Measurements from ENCODE around the gene CDC45.

DNA sequence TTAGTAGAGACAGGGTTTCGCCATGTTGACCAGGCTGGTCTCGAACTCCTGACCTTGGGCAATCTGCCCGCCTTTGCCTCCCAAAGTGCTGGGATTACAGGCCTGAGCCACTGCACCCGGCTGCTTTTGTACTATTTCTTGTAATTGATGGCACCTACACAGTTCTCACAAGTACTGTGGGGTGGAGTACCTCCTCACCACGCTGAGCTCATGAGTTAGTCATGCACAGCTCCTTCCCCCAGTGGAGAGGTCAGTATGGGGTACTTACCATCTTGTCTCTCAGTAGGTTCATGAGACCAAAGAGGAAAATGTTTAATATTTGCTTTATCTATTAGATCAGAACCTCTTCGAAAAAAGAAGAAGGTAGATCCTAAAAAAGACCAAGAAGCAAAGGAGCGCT, 45.3 kb upstream of the CDC45 start:
- TF ChIP-seq, protein P1, sequence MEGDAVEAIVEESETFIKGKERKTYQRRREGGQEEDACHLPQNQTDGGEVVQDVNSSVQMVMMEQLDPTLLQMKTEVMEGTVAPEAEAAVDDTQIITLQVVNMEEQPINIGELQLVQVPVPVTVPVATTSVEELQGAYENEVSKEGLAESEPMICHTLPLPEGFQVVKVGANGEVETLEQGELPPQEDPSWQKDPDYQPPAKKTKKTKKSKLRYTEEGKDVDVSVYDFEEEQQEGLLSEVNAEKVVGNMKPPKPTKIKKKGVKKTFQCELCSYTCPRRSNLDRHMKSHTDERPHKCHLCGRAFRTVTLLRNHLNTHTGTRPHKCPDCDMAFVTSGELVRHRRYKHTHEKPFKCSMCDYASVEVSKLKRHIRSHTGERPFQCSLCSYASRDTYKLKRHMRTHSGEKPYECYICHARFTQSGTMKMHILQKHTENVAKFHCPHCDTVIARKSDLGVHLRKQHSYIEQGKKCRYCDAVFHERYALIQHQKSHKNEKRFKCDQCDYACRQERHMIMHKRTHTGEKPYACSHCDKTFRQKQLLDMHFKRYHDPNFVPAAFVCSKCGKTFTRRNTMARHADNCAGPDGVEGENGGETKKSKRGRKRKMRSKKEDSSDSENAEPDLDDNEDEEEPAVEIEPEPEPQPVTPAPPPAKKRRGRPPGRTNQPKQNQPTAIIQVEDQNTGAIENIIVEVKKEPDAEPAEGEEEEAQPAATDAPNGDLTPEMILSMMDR (IDR thresholded peaks at IDR 0.05; ENCODE audit: low read depth, low read length, poor library complexity, severe bottlenecking) = no peak
- TF ChIP-seq EZH2phosphoT487 (IDR thresholded peaks at IDR 0.05; ENCODE audit: borderline replicate concordance, low read length) = no peak
